PC-9 (cell line): ENCODE measurements around the gene IRAK2. TPM values are rescaled to one million over a fixed set of nuclear protein-coding genes. Genes with fewer than 3 reads are reported as not detected.

Experiments used
- BruUV-seq: library from RNA; stranded (reverse); fragments of 400-500 nt; replicated peaks from 2 replicates; lab custom pipeline; 2021; lab: Mats Ljungman, UMichigan
- CTCF ChIA-PET: fragments of 300-600 bp; sonication (Branson Sonifier 250); formaldehyde crosslinking; loops from one replicate; lab custom pipeline; 2022; ENCODE audit warnings: antibody characterized with exemption; lab: Charles Lee
- POLR2A ChIA-PET: fragments of 300-600 bp; sonication (Branson Sonifier 250); formaldehyde crosslinking; loops from one replicate; lab custom pipeline; 2022; ENCODE audit warnings: antibody characterized with exemption; ENCODE audit not compliant: unreplicated experiment; lab: Charles Lee
- DNase-seq, 2 experiments: peaks; one replicate each; pipeline versions ENCODE4 v3.0.0 to v3.0.0-alpha.2; 2015 to 2022; ENCODE audit warnings: mixed read lengths in 1 of 2
- H2AFZ ChIP-seq: fragments of 200-600 bp; sonication (generic); 2 replicates; pipeline ENCODE4 v1.8.1; 2017; ENCODE audit warnings: antibody characterized with exemption
- H3F3A ChIP-seq: fragments of 200-600 bp; sonication (generic); 2 replicates; pipeline ENCODE4 v1.8.1; 2017; ENCODE audit warnings: antibody characterized with exemption, mild to moderate bottlenecking, low read depth; ENCODE audit not compliant: insufficient read depth
- H3K27ac ChIP-seq: fragments of 200-600 bp; sonication (generic); 2 replicates; pipeline ENCODE4 v1.6.1; 2016; ENCODE audit warnings: mixed run types
- H3K27me3 ChIP-seq: fragments of 200-600 bp; sonication (generic); 2 replicates; pipeline ENCODE4 v1.6.1; 2016; ENCODE audit warnings: low read depth, mixed run types; ENCODE audit not compliant: insufficient read depth
- H3K36me3 ChIP-seq: fragments of 200-600 bp; sonication (generic); 2 replicates; pipeline ENCODE4 v1.6.1; 2016; ENCODE audit warnings: low read depth, mixed run types
- H3K4me1 ChIP-seq: fragments of 200-600 bp; sonication (generic); replicated peaks from 2 replicates; pipeline ENCODE4 v1.6.1; 2016; ENCODE audit warnings: mixed run types; ENCODE audit not compliant: insufficient read depth
- H3K4me2 ChIP-seq: fragments of 200-600 bp; sonication (generic); 2 replicates; pipeline ENCODE4 v1.6.1; 2017; ENCODE audit warnings: mixed run types
- H3K4me3 ChIP-seq: fragments of 200-600 bp; sonication (generic); 2 replicates; pipeline ENCODE4 v1.6.1; 2016; ENCODE audit warnings: mixed run types
- H3K79me2 ChIP-seq: fragments of 200-600 bp; sonication (generic); 2 replicates; pipeline ENCODE4 v1.6.1; 2017; ENCODE audit warnings: low read depth, mixed run types
- H3K9me2 ChIP-seq: fragments of 200-600 bp; sonication (generic); 2 replicates; pipeline ENCODE4 v1.8.1; 2017; ENCODE audit warnings: mild to moderate bottlenecking; ENCODE audit not compliant: insufficient read depth
- H3K9me3 ChIP-seq: fragments of 200-600 bp; sonication (generic); 2 replicates; pipeline ENCODE4 v1.8.1; 2016; ENCODE audit warnings: low read depth; ENCODE audit not compliant: insufficient read depth
- H4K20me1 ChIP-seq: fragments of 200-600 bp; sonication (generic); 2 replicates; pipeline ENCODE4 v1.8.1; 2017; ENCODE audit not compliant: insufficient read depth
- CTCF ChIP-seq: fragments of 200-600 bp; sonication (generic); conservative IDR thresholded peaks from 2 replicates; pipeline ENCODE4 v1.6.1; 2017; ENCODE audit warnings: mixed run types, antibody characterized with exemption, mild to moderate bottlenecking, moderate library complexity
- EZH2 ChIP-seq: fragments of 200-600 bp; sonication (generic); IDR thresholded peaks from 2 replicates; pipeline ENCODE4 v1.8.0; 2017; ENCODE audit warnings: antibody characterized with exemption, low read depth
- intact Hi-C: fragments of 100-400 bp; cut with micrococcal nuclease; formaldehyde crosslinking; loops from one replicate; pipeline ENCODE4 v1.10.0; 2022; ENCODE audit not compliant: unreplicated experiment
- total RNA-seq: library from RNA; stranded (reverse); gene quantifications from 2 replicates; pipeline ENCODE4 v1.2.3, GENCODE V29; 2021

IRAK2 gene
- total RNA-seq, 1 experiment from 2014 or later = 2.7 TPM

- Histone ChIP-seq H3F3A (0 out of 2 replicates have a peak, but pooled peaks cover 10% of the 10 kb centered on the region), H3K4me3 (no peak overlapping the region), H3K79me2 (no peaks in the 10 kb centered on the region), H2AFZ (no peak overlapping the region), H3K4me1 (no peaks in the 10 kb centered on the region), H4K20me1 (no peaks in the 10 kb centered on the region), H3K27ac (no peak overlapping the region), H3K9me3 (no peaks in the 10 kb centered on the region), H3K36me3 (peaks cover 4% of the 10 kb centered on the region; the same call in 1 of the 2 replicates), H3K4me2 (no peak overlapping the region), H3K27me3 (no peaks in the 10 kb centered on the region), H3K9me2 (no peaks in the 10 kb centered on the region)
- TF ChIP-seq CTCF = no peak
- TF ChIP-seq EZH2 = no peak
- CTCF ChIA-PET = no interaction called here
- no peak for DNase-seq
- no TSS peak for BruUV-seq
- POLR2A ChIA-PET = no interaction called here
- intact Hi-C loops = no loop called here
Observed at GRCh38 chr3:10238345-10239183, 73.8 kb downstream of the IRAK2 start.

GRCh38 chr3:10240799-10241198, 76.1 kb downstream of the IRAK2 start:
- no TSS peak for BruUV-seq
- POLR2A ChIA-PET = no interaction called here

More at GRCh38 chr3:10240799-10241198, 76.1 kb downstream of the IRAK2 start:
- Histone ChIP-seq H3K9me2 (no peaks in the 10 kb centered on the region), H3K27ac (no peak overlapping the region), H4K20me1 (no peaks in the 10 kb centered on the region), H3K36me3 (peaks cover 17% of the 10 kb centered on the region), H3K4me3 (no peak overlapping the region), H2AFZ (no peak overlapping the region), H3F3A (peaks cover 25% of the 10 kb centered on the region), H3K27me3 (no peaks in the 10 kb centered on the region), H3K4me2 (no peak overlapping the region), H3K9me3 (peaks cover 16% of the 10 kb centered on the region), H3K4me1 (no peaks in the 10 kb centered on the region), H3K79me2 (no peaks in the 10 kb centered on the region)
- no peak for DNase-seq
- CTCF ChIA-PET = no interaction called here
- no peak for TF ChIP-seq CTCF
- no peak for TF ChIP-seq EZH2
- intact Hi-C loops = no loop called here
